SK-N-SH treated with all-trans-retinoic acid at 6 μM for 48 hours (cell line): ENCODE results near the gene MEF2C.

Experiments used
- ATAC-seq: fragments of 200-7000 bp; cut with Tn5 transposase; 3 replicates; pipeline ENCODE4 v1.9.1; 2020; ENCODE audit warnings: mild to moderate bottlenecking, moderate library complexity
- ARNTL ChIP-seq: fragments of 450-650 bp; formaldehyde crosslinking; IDR thresholded peaks from 2 replicates; pipeline ENCODE4 v1.5.0; 2020; ENCODE audit warnings: low read depth, mild to moderate bottlenecking, moderate library complexity, borderline replicate concordance
- BACH2 ChIP-seq: fragments of 250-450 bp; sonication (Bioruptor Pico); IDR thresholded peaks from 2 replicates; pipeline ENCODE4 v1.9.0; 2021; ENCODE audit warnings: mild to moderate bottlenecking, borderline replicate concordance
- CREB5 ChIP-seq: fragments of 250-450 bp; sonication (Bioruptor Pico); IDR thresholded peaks from 2 replicates; pipeline ENCODE4 v1.5.1; 2020; ENCODE audit warnings: low read depth, mild to moderate bottlenecking, moderate library complexity
- CSRNP3 ChIP-seq: fragments of 250-450 bp; sonication (Bioruptor Pico); IDR thresholded peaks from 2 replicates; pipeline ENCODE4 v1.5.1; 2021; ENCODE audit warnings: mild to moderate bottlenecking, moderate library complexity
- ESRRG ChIP-seq: fragments of 250-450 bp; sonication (Bioruptor Pico); IDR thresholded peaks from 2 replicates; pipeline ENCODE4 v1.6.1; 2021; ENCODE audit warnings: mild to moderate bottlenecking
- GLIS3 ChIP-seq: fragments of 250-450 bp; sonication (Bioruptor Pico); IDR thresholded peaks from 2 replicates; pipeline ENCODE4 v1.5.0; 2020; ENCODE audit warnings: mild to moderate bottlenecking, moderate library complexity
- ISL1 ChIP-seq: fragments of 250-450 bp; sonication (Bioruptor Pico); IDR thresholded peaks from 2 replicates; pipeline ENCODE4 v2.1.2; 2022; ENCODE audit warnings: mild to moderate bottlenecking, moderate library complexity
- OSR1 ChIP-seq: fragments of 250-450 bp; sonication (Bioruptor Pico); IDR thresholded peaks from 2 replicates; pipeline ENCODE4 v1.8.0; 2022; ENCODE audit warnings: moderate library complexity, mild to moderate bottlenecking, inconsistent platforms
- PATZ1 ChIP-seq: fragments of 250-450 bp; sonication (Bioruptor Pico); IDR thresholded peaks from 2 replicates; pipeline ENCODE4 v1.8.0; 2020; ENCODE audit warnings: mild to moderate bottlenecking, moderate library complexity, borderline replicate concordance
- POU6F1 ChIP-seq: fragments of 250-450 bp; sonication (Bioruptor Pico); IDR thresholded peaks from 2 replicates; pipeline ENCODE4 v1.8.0; 2021; ENCODE audit warnings: low read depth, mild to moderate bottlenecking, moderate library complexity, borderline replicate concordance
- RARB ChIP-seq: fragments of 250-450 bp; sonication (Bioruptor Pico); IDR thresholded peaks from 2 replicates; pipeline ENCODE4 v1.8.0; 2021; ENCODE audit warnings: mild to moderate bottlenecking, moderate library complexity
- SNAI2 ChIP-seq: fragments of 250-450 bp; sonication (Bioruptor Pico); IDR thresholded peaks from 2 replicates; pipeline ENCODE4 v1.5.0; 2020; ENCODE audit warnings: mild to moderate bottlenecking, moderate library complexity
- TCF4 ChIP-seq: fragments of 250-450 bp; sonication (Bioruptor Pico); IDR thresholded peaks from 2 replicates; pipeline ENCODE4 v1.8.0; 2021; ENCODE audit warnings: mild to moderate bottlenecking, moderate library complexity, borderline replicate concordance
- TOX ChIP-seq: fragments of 250-450 bp; sonication (Bioruptor Pico); IDR thresholded peaks from 2 replicates; pipeline ENCODE4 v1.8.0; 2021; ENCODE audit warnings: mild to moderate bottlenecking, moderate library complexity, borderline replicate concordance
- TSHZ2 ChIP-seq: fragments of 250-450 bp; sonication (Bioruptor Pico); IDR thresholded peaks from 2 replicates; pipeline ENCODE4 v1.5.0; 2020; ENCODE audit warnings: mild to moderate bottlenecking, moderate library complexity
- ZC3H10 ChIP-seq: fragments of 250-450 bp; sonication (Bioruptor Pico); IDR thresholded peaks from 2 replicates; pipeline ENCODE4 v1.5.1; 2021; ENCODE audit warnings: mild to moderate bottlenecking, moderate library complexity
- ZFP3 ChIP-seq: fragments of 250-450 bp; sonication (Bioruptor Pico); IDR thresholded peaks from 2 replicates; pipeline ENCODE4 v1.5.0; 2020; ENCODE audit warnings: mild to moderate bottlenecking, moderate library complexity
- ZFP30 ChIP-seq: fragments of 450-650 bp; formaldehyde crosslinking; IDR thresholded peaks from 2 replicates; pipeline ENCODE4 v1.5.0; 2022; ENCODE audit warnings: mild to moderate bottlenecking, moderate library complexity
- ZNF565 ChIP-seq: fragments of 450-650 bp; formaldehyde crosslinking; conservative IDR thresholded peaks from 2 replicates; pipeline ENCODE4 v1.5.0; 2020; ENCODE audit warnings: low read depth, mild to moderate bottlenecking, moderate library complexity
- ZNF70 ChIP-seq: fragments of 450-650 bp; formaldehyde crosslinking; IDR thresholded peaks from 2 replicates; pipeline ENCODE4 v1.5.0; 2020; ENCODE audit warnings: mild to moderate bottlenecking, moderate library complexity
- ZNF8 ChIP-seq: fragments of 450-650 bp; formaldehyde crosslinking; IDR thresholded peaks from 2 replicates; pipeline ENCODE4 v1.5.0; 2020; ENCODE audit warnings: mild to moderate bottlenecking, moderate library complexity

The MEF2C gene

GRCh38 chr5:88772047-88772446 lies 110.9 kb downstream of the MEF2C start:
- ATAC-seq: no peak
- no peak for TF ChIP-seq SNAI2 (CRISPR knock-in tag)
- TF ChIP-seq, all 23 proteins: peak for 0

- TF ChIP-seq POU6F1 (CRISPR knock-in tag): no peak
- TF ChIP-seq OSR1 (CRISPR knock-in tag): no peak
- no peak for TF ChIP-seq ZNF70
- no peak for TF ChIP-seq ARNTL (CRISPR knock-in tag)
- TF ChIP-seq ZC3H10 (CRISPR knock-in tag): no peak
- no peak for TF ChIP-seq SNAI2 (CRISPR knock-in tag)
- TF ChIP-seq ZFP30: no peak
- TF ChIP-seq ISL1 (CRISPR knock-in tag): no peak
- TF ChIP-seq ESRRG: no peak
- no peak for TF ChIP-seq CREB5 (CRISPR knock-in tag)
- TF ChIP-seq TSHZ2: no peak
- TF ChIP-seq PATZ1 (CRISPR knock-in tag): no peak
- peak; percentile 44; the same call in 1 of the 3 replicates for ATAC-seq
These were observed 112.4 kb downstream of the MEF2C start for GRCh38 chr5:88770276-88771257.

GRCh38 chr5:88769165-88769564 lies 113.8 kb downstream of the MEF2C start:
- no peak for TF ChIP-seq SNAI2 (CRISPR knock-in tag)
- no peak for TF ChIP-seq GLIS3
- no peak for TF ChIP-seq CREB5 (CRISPR knock-in tag)
- TF ChIP-seq ZFP3: no peak
- TF ChIP-seq ZNF565: no peak
- no peak for TF ChIP-seq ZNF8
- no peak for TF ChIP-seq TOX (CRISPR knock-in tag)
- TF ChIP-seq TCF4 (CRISPR knock-in tag): no peak
- no peak for TF ChIP-seq ZNF70
- no peak for TF ChIP-seq ARNTL (CRISPR knock-in tag)
- no peak for TF ChIP-seq PATZ1 (CRISPR knock-in tag)
- no peak for TF ChIP-seq CSRNP3
- no peak for TF ChIP-seq BACH2 (CRISPR knock-in tag)
- TF ChIP-seq ISL1 (CRISPR knock-in tag): no peak
- TF ChIP-seq RARB (CRISPR knock-in tag): no peak
- no peak for TF ChIP-seq POU6F1 (CRISPR knock-in tag)
- ATAC-seq: no peak
